Activated naive CD8-positive, alpha-beta T cell treated with anti-CD3 and anti-CD28 coated beads, Interleukin-2, amount 10 ng/mL, durations not matched to agents 7 days and 5 days (primary cell): ENCODE results near the gene C15orf39. TPM values are rescaled to one million over a fixed set of nuclear protein-coding genes. Genes with fewer than 3 reads are reported as not detected.

Experiments
- ATAC-seq: fragments of 150-1000 bp; cut with Tn5 transposase; one replicate; pipeline ENCODE4 v1.10.0; 2021; ENCODE audit warnings: low read depth, moderate library complexity
- POLR2A ChIA-PET: fragments of 350-600 bp; sonication (Branson Sonifier 250); formaldehyde crosslinking; loops from one replicate; lab custom pipeline; 2021; ENCODE audit warnings: antibody characterized with exemption; lab: Charles Lee
- DNase-seq: peaks from one replicate; pipeline ENCODE4 v3.0.0; 2021
- H3K27ac Mint-ChIP-seq: one replicate; pipeline ENCODE4 v1.8.0; 2022; ENCODE audit warnings: mild to moderate bottlenecking, mixed read lengths
- H3K27me3 Mint-ChIP-seq: one replicate; pipeline ENCODE4 v1.8.0; 2022; ENCODE audit warnings: mild to moderate bottlenecking, moderate library complexity, mixed read lengths
- H3K36me3 Mint-ChIP-seq: one replicate; pipeline ENCODE4 v1.8.0; 2021; ENCODE audit warnings: mild to moderate bottlenecking, mixed read lengths
- H3K4me1 Mint-ChIP-seq: one replicate; pipeline ENCODE4 v1.8.0; 2021; ENCODE audit warnings: mixed read lengths
- H3K4me3 Mint-ChIP-seq: one replicate; pipeline ENCODE4 v1.8.0; 2022; ENCODE audit warnings: mild to moderate bottlenecking, moderate library complexity, mixed read lengths
- H3K9me3 Mint-ChIP-seq: one replicate; pipeline ENCODE4 v1.8.0; 2021; ENCODE audit warnings: mixed read lengths
- total RNA-seq, 2 experiments: library from RNA; stranded (reverse); gene quantifications; one replicate each; pipeline ENCODE4 v1.2.3, GENCODE V29; 2021

C15orf39 gene
- total RNA-seq, 2 experiments from 2014 or later, result 45.6 to 45.9 TPM

DNA sequence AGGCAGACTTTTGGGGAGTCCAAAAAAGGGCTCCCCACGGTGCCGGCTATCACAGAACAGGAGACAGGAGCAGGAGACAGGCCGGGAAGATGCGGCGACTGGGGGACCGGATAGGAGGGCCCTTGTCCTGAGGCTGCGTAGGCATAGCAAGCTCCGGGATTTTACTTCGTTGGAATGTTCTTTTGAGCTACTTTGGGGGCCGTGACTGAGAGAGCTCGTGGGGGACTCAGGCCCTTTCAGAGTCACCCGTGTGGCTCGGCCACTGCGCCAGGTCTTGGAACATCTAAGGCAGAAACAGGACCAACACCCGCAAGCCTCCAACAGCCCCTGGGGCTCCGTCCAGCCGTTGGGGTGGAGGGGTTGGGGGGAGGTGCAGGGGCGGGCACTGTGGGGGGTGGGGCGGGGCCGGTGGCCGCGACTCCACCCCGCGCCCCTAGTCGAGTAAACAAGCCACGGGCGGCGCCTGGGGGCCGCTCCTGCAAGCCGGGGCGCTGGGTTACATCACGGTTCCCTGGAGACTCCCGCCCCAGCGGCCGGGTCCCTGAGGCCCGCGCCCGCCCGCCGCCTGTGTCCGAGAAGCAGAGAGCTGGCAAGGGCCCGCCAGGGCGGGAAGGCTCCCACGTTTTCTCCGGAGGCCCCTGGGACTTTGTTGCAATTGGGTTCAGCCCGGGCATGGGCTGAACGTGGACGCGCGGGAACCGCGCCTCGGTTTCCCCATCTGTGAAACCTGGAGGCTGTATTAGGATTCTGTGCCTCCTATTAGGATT lies 23.3 kb upstream of the C15orf39 start:
- Mint-ChIP-seq H3K36me3 (no peaks in the 10 kb centered on the region), H3K27me3 (peaks cover 45% of the 10 kb centered on the region), H3K4me3 (peak overlapping the region; percentile 40), H3K4me1 (peaks cover 23% of the 10 kb centered on the region), H3K9me3 (no peaks in the 10 kb centered on the region), H3K27ac (no peak overlapping the region)
- ATAC-seq (peak; percentile 37), DNase-seq (peak; percentile 41)
- POLR2A ChIA-PET, result interaction anchor here (0.8 kb wide), 1 partner anchor 18 kb away, joined by 3 read pairs; no protein-coding TSS in a partner anchor

GRCh38 chr15:75178938-75179745 lies 22.5 kb upstream of the C15orf39 start:
- H3K27ac Mint-ChIP-seq, result no peak overlapping the region
- DNase-seq (no peak), ATAC-seq (no peak)
- no peaks in the 10 kb centered on the region for H3K36me3 Mint-ChIP-seq
- POLR2A ChIA-PET, result interaction anchor here (0.8 to 1.6 kb wide), 2 partner anchors 18 to 20 kb away, joined by 3 to 6 read pairs; no protein-coding TSS in a partner anchor
- peaks cover 23% of the 10 kb centered on the region for H3K4me1 Mint-ChIP-seq
- H3K27me3 Mint-ChIP-seq, result peaks cover 46% of the 10 kb centered on the region
- H3K9me3 Mint-ChIP-seq, result no peaks in the 10 kb centered on the region
- no peak overlapping the region for H3K4me3 Mint-ChIP-seq

- no peak for DNase-seq
- POLR2A ChIA-PET, result interaction anchor here (0.6 to 1.6 kb wide), 2 partner anchors 19 to 290 kb away, joined by 3 to 6 read pairs; partner anchors contain the start of gene MPI
- no peak overlapping the region for H3K27ac Mint-ChIP-seq
- no peak overlapping the region for H3K4me3 Mint-ChIP-seq
- peaks cover 52% of the 10 kb centered on the region for H3K27me3 Mint-ChIP-seq
- no peaks in the 10 kb centered on the region for H3K36me3 Mint-ChIP-seq
- no peaks in the 10 kb centered on the region for H3K9me3 Mint-ChIP-seq
- ATAC-seq, result no peak
- peaks cover 25% of the 10 kb centered on the region for H3K4me1 Mint-ChIP-seq
Measured at GRCh38 chr15:75179746-75180140, 21.9 kb upstream of the C15orf39 start.

- DNase-seq (no peak), ATAC-seq (no peak)
- POLR2A ChIA-PET, result interaction anchor here (2.6 kb wide), 1 partner anchor 19 kb away, joined by 9 read pairs; the partner anchor contains the start of gene C15orf39
- peaks cover 26% of the 10 kb centered on the region for H3K4me1 Mint-ChIP-seq
- H3K27ac Mint-ChIP-seq, result no peak overlapping the region
- H3K27me3 Mint-ChIP-seq, result peaks cover 52% of the 10 kb centered on the region
- H3K4me3 Mint-ChIP-seq, result no peak overlapping the region
- H3K9me3 Mint-ChIP-seq, result no peaks in the 10 kb centered on the region
- no peaks in the 10 kb centered on the region for H3K36me3 Mint-ChIP-seq
Measured at GRCh38 chr15:75181780-75182179, 19.9 kb upstream of the C15orf39 start.

- no peak overlapping the region for H3K27ac Mint-ChIP-seq
- POLR2A ChIA-PET, result interaction anchor here (0.6 to 2.6 kb wide), 3 partner anchors 8 to 160 kb away, joined by 3 to 9 read pairs (median 9); partner anchors contain the start of gene C15orf39
- peaks cover 26% of the 10 kb centered on the region for H3K4me1 Mint-ChIP-seq
- no peaks in the 10 kb centered on the region for H3K9me3 Mint-ChIP-seq
- no peak for DNase-seq
- peak; percentile 45 for ATAC-seq
- peaks cover 45% of the 10 kb centered on the region for H3K27me3 Mint-ChIP-seq
- H3K4me3 Mint-ChIP-seq, result no peak overlapping the region
- no peaks in the 10 kb centered on the region for H3K36me3 Mint-ChIP-seq
Measured at GRCh38 chr15:75182187-75183131, 19.2 kb upstream of the C15orf39 start.

- ATAC-seq (no peak), DNase-seq (no peak)
- Mint-ChIP-seq H3K4me1 (peaks cover 17% of the 10 kb centered on the region), H3K9me3 (no peaks in the 10 kb centered on the region), H3K27ac (no peak overlapping the region), H3K36me3 (no peaks in the 10 kb centered on the region), H3K27me3 (peaks cover 21% of the 10 kb centered on the region), H3K4me3 (no peak overlapping the region)
- POLR2A ChIA-PET, result interaction anchor here (0.7 kb wide), 1 partner anchor 193 kb away, joined by 4 read pairs; no protein-coding TSS in a partner anchor
Measured at GRCh38 chr15:75185271-75186029, 16.2 kb upstream of the C15orf39 start.

- POLR2A ChIA-PET, result no interaction called here
- no peak for ATAC-seq
Measured at GRCh38 chr15:75186044-75186443, 15.6 kb upstream of the C15orf39 start.

DNA sequence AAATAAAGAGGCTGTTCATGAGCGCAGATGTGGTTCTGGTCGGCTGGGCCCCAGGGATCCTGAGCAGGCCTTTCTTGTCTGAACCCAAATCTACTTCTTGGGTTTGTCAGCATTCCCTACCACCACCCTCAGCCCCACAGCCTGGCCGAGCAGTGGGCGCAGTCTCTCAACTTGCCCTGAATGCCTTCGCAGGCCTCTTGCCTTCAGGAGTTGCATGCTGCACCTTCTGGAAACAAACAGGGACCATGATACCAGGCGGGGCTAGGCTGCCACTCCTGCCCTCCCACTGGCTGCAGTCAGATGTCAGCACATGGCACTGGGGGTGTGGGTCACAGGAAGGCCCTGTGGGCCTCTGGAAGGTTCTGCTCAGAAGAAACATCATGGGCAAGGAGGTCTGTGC lies 13.2 kb upstream of the C15orf39 start:
- no peaks in the 10 kb centered on the region for H3K36me3 Mint-ChIP-seq
- H3K27me3 Mint-ChIP-seq, result peaks cover 8% of the 10 kb centered on the region
- no peaks in the 10 kb centered on the region for H3K9me3 Mint-ChIP-seq
- peak; percentile 26 for DNase-seq
- no peak overlapping the region for H3K4me3 Mint-ChIP-seq
- H3K27ac Mint-ChIP-seq, result no peak overlapping the region
- ATAC-seq, result no peak
- POLR2A ChIA-PET, result no interaction called here
- H3K4me1 Mint-ChIP-seq, result peaks cover 4% of the 10 kb centered on the region

More at GRCh38 chr15:75186044-75186443, 15.6 kb upstream of the C15orf39 start:
- Mint-ChIP-seq H3K4me3 (no peak overlapping the region), H3K4me1 (peaks cover 14% of the 10 kb centered on the region), H3K27me3 (peaks cover 16% of the 10 kb centered on the region), H3K27ac (no peak overlapping the region), H3K9me3 (no peaks in the 10 kb centered on the region), H3K36me3 (no peaks in the 10 kb centered on the region)
- no peak for DNase-seq

- Mint-ChIP-seq H3K9me3 (no peaks in the 10 kb centered on the region), H3K4me3 (no peak overlapping the region), H3K27ac (no peak overlapping the region), H3K27me3 (peaks cover 7% of the 10 kb centered on the region), H3K36me3 (no peaks in the 10 kb centered on the region), H3K4me1 (no peaks in the 10 kb centered on the region)
- ATAC-seq, result no peak
- POLR2A ChIA-PET, result interaction anchor here (1.2 kb wide), 1 partner anchor 8 kb away, joined by 3 read pairs; no protein-coding TSS in a partner anchor
- DNase-seq, result no peak
Measured at GRCh38 chr15:75191235-75191634, 10.4 kb upstream of the C15orf39 start.

DNA sequence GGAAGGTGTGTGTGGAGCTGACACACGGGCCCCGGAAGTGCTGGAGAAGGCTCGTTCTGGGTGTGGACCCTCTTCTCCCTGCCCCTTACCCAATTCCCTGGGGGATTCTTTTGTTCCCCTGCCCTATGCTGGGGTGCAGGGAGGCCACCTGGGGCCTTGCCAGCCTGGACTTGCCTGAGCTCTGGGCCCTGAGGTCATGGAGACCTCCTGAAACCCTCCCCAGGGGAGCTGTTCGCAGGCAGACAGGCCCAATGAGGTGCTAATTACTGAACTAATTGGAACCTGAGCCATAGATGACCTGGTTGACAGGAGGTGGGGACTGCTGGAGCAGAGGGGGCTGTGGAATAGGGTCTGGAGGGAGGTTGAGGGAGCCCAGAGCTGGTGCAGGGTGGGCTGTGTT lies 9.4 kb upstream of the C15orf39 start:
- Mint-ChIP-seq H3K4me1 (no peaks in the 10 kb centered on the region), H3K9me3 (no peaks in the 10 kb centered on the region), H3K27me3 (peaks cover 7% of the 10 kb centered on the region), H3K36me3 (no peaks in the 10 kb centered on the region), H3K4me3 (no peak overlapping the region), H3K27ac (no peak overlapping the region)
- POLR2A ChIA-PET, result interaction anchor here (0.7 to 1.8 kb wide), 2 partner anchors 9 to 402 kb away, joined by 3 to 9 read pairs; partner anchors contain the start of gene C15orf39
- no peak for ATAC-seq
- DNase-seq, result no peak

DNA sequence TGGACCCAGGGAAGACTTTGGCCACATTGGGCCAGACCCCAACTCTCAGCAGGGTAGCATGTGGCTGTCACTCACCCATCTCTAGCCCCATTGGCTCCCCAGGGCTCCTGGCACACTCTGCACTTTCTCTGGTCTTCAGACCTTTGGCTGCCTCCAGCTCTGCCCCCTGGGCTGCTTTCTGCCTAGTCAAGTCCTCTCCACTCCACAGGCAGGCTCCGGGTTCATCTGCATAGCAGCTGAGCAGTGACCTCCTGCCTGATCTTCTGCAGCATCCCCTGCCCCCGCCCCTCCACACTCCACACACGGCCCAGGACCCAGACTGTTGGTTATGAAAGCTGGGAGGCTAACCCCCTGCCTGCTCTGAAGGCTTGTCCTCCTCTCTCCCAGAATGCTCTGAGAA lies 8.4 kb upstream of the C15orf39 start:
- POLR2A ChIA-PET, result interaction anchor here (1.8 kb wide), 1 partner anchor 8 kb away, joined by 9 read pairs; the partner anchor contains the start of gene C15orf39
- DNase-seq, result no peak
- no peaks in the 10 kb centered on the region for H3K36me3 Mint-ChIP-seq

DNA sequence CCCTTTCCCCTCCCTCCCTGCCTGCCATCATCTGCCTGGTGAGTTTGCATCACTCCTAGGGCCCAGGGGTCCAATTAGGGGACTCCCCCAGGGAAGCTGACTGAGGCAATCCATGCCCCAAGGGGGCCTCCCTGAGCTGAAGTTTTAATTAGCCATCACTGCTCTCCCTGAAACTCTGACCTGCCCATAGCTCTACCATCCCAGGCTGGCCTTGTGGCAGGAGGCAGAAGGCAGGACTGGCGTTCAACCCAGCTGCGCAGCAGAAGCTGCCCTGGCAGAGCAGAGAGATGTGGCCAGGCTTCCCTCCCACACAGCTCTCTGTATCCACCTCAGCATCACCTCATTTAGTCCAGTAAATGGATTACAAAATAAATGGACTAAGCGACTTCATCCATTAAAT lies 7.7 kb upstream of the C15orf39 start:
- DNase-seq (no peak), ATAC-seq (no peak)
- Mint-ChIP-seq H3K4me3 (no peak overlapping the region), H3K27me3 (peaks cover 7% of the 10 kb centered on the region), H3K4me1 (peaks cover 9% of the 10 kb centered on the region), H3K9me3 (no peaks in the 10 kb centered on the region), H3K27ac (no peak overlapping the region), H3K36me3 (no peaks in the 10 kb centered on the region)
- POLR2A ChIA-PET, result no interaction called here

More for the DNA sequence above, 8.4 kb upstream of the C15orf39 start:
- Mint-ChIP-seq H3K27ac (no peak overlapping the region), H3K4me3 (no peak overlapping the region), H3K4me1 (peaks cover 2% of the 10 kb centered on the region), H3K27me3 (peaks cover 7% of the 10 kb centered on the region), H3K9me3 (no peaks in the 10 kb centered on the region)
- ATAC-seq, result no peak
